Measurements from ENCODE around the gene TRMT44. TPM values are rescaled to one million over a fixed set of nuclear protein-coding genes. Genes with fewer than 3 reads are reported as not detected.
"Not testable (repeated sequence)": the region's sequence is repeated elsewhere in the genome, so short reads cannot be mapped to it uniquely, and the experiment has no call there.

The TRMT44 gene
- total RNA-seq, 1 experiment from 2014 or later, result 23.4 TPM

DNA sequence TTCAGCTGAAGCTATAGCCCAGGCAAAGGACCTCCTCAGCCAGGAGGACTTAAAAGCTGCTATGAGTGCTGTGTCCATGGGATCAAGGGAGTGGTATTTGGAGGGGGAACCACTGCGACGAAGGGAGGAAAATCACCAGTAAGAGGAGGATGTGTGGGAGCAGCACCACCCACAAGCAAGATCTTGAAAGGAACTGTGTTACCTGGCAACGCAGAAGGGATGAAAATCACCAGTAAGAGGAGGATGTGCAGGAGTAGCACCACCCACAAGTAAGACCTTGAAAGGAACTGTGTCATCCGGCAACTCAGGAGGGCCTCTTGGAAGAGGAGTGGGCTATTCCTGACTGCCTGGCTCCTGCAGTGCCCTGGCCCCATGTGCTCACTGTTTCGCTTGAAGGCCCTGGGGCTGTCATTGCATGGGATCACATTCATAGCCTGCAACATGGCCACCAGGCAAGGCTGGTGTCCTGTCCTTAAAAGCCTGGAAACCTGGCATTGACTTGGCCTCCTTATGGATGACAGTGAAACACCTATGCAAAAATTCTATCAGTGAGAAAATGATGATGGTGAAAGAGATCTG lies 48.3 kb downstream of the TRMT44 start:
- H3K27ac Mint-ChIP-seq (ENCODE audit: unreplicated experiment), result no peak overlapping the region
- ChIA-PET POLR2A (no interaction called here), CTCF (no interaction called here)
- H3K9me3 Mint-ChIP-seq (ENCODE audit: unreplicated experiment), result peaks cover 14% of the 10 kb centered on the region
- intact Hi-C loops (cut with micrococcal nuclease; ENCODE audit: unreplicated experiment), result no loop called here
- H3K9me3 ChIP-seq, result no peaks in the 10 kb centered on the region
- H3K4me3 ChIP-seq (ENCODE audit: low read depth, low read length), result no peak overlapping the region
- H3K27me3 Mint-ChIP-seq (ENCODE audit: insufficient read depth, unreplicated experiment), result no peaks in the 10 kb centered on the region
- H3K36me3 ChIP-seq (ENCODE audit: control insufficient read depth, insufficient read depth, low read length), result no peaks in the 10 kb centered on the region
- H3K4me1 Mint-ChIP-seq (ENCODE audit: low read depth, unreplicated experiment), result peaks cover 7% of the 10 kb centered on the region
- no peak overlapping the region for H3K4me3 Mint-ChIP-seq (ENCODE audit: unreplicated experiment)
- H3K27me3 ChIP-seq (replicated peaks; ENCODE audit: control insufficient read depth, insufficient read depth, low read length), result no peaks in the 10 kb centered on the region
- no peaks in the 10 kb centered on the region for H3K36me3 Mint-ChIP-seq (ENCODE audit: insufficient read depth, unreplicated experiment)
- TF ChIP-seq, protein P1, sequence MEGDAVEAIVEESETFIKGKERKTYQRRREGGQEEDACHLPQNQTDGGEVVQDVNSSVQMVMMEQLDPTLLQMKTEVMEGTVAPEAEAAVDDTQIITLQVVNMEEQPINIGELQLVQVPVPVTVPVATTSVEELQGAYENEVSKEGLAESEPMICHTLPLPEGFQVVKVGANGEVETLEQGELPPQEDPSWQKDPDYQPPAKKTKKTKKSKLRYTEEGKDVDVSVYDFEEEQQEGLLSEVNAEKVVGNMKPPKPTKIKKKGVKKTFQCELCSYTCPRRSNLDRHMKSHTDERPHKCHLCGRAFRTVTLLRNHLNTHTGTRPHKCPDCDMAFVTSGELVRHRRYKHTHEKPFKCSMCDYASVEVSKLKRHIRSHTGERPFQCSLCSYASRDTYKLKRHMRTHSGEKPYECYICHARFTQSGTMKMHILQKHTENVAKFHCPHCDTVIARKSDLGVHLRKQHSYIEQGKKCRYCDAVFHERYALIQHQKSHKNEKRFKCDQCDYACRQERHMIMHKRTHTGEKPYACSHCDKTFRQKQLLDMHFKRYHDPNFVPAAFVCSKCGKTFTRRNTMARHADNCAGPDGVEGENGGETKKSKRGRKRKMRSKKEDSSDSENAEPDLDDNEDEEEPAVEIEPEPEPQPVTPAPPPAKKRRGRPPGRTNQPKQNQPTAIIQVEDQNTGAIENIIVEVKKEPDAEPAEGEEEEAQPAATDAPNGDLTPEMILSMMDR (IDR thresholded peaks at IDR 0.05; ENCODE audit: insufficient read depth in 1 of 2, low read depth in 1 of 2, low read length in 1 of 2, severe bottlenecking in 1 of 2, unreplicated experiment in 1 of 2), result no peak
- DNase-seq, result no peak
- no peaks in the 10 kb centered on the region for H3K4me1 ChIP-seq
- no TSS peak for BruUV-seq (replicated peaks)

DNA sequence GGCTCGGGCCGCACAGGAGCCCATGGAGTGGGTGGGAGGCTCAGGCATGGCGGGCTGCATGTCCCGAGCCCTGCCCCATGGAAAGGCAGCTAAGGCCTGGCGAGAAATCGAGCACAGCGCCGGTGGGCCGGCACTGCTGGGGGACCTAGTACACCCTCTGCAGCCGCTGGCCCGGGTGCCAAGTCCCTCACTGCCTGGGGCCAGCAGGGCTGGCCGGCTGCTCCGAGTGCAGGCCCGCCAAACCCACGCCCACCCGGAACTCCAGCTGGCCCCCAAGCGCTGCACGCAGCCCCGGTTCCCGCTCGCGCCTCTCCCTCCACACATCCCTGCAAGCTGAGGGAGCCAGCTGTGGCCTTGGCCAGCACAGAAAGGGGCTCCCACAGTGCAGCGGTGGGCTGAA lies 50.9 kb downstream of the TRMT44 start:
- H3K4me1 ChIP-seq; H3K36me3 ChIP-seq (ENCODE audit: control insufficient read depth, insufficient read depth, low read length); intact Hi-C loops (cut with micrococcal nuclease; ENCODE audit: unreplicated experiment); CTCF ChIA-PET; H3K27ac Mint-ChIP-seq (ENCODE audit: unreplicated experiment); H3K9me3 ChIP-seq; H3K4me3 ChIP-seq (ENCODE audit: low read depth, low read length); DNase-seq; BruUV-seq (replicated peaks); H3K4me3 Mint-ChIP-seq (ENCODE audit: unreplicated experiment); H3K4me1 Mint-ChIP-seq (ENCODE audit: low read depth, unreplicated experiment); POLR2A ChIA-PET; H3K36me3 Mint-ChIP-seq (ENCODE audit: insufficient read depth, unreplicated experiment); H3K27me3 ChIP-seq (replicated peaks; ENCODE audit: control insufficient read depth, insufficient read depth, low read length); H3K27me3 Mint-ChIP-seq (ENCODE audit: insufficient read depth, unreplicated experiment): not testable (repeated sequence)
- peaks cover 14% of the 10 kb centered on the region for H3K9me3 Mint-ChIP-seq (ENCODE audit: unreplicated experiment)

DNA sequence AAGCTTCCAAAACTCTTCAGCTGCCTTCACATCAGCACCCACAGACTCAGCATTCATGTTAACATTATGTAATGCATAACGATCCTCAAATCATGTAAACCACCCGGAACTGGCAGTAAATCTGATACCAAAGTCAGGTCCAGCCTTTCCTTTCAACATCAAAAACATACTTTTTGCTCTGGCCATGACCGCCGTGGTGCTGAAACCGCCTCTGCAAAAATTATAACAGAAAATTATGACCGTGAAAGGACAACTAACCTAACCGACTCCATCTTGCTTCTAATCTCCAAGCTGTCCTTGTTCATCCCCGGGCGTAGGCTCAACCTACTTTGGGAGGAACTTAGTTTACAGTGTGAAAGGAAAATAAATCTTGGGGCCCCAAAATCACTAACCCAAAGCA lies 51.6 kb downstream of the TRMT44 start:
- no peaks in the 10 kb centered on the region for H3K36me3 Mint-ChIP-seq (ENCODE audit: insufficient read depth, unreplicated experiment)
- peaks cover 8% of the 10 kb centered on the region for H3K9me3 Mint-ChIP-seq (ENCODE audit: unreplicated experiment)
- H3K27me3 ChIP-seq (replicated peaks; ENCODE audit: control insufficient read depth, insufficient read depth, low read length), result no peaks in the 10 kb centered on the region
- POLR2A ChIA-PET, result no interaction called here
- H3K27me3 Mint-ChIP-seq (ENCODE audit: insufficient read depth, unreplicated experiment), result no peaks in the 10 kb centered on the region
- no peak overlapping the region for H3K27ac Mint-ChIP-seq (ENCODE audit: unreplicated experiment)
- no peaks in the 10 kb centered on the region for H3K36me3 ChIP-seq (ENCODE audit: control insufficient read depth, insufficient read depth, low read length)
- H3K4me3 ChIP-seq (ENCODE audit: low read depth, low read length), result no peak overlapping the region
- peaks cover under 1% of the 10 kb centered on the region for H3K4me1 Mint-ChIP-seq (ENCODE audit: low read depth, unreplicated experiment)
- TF ChIP-seq, protein P1 (IDR thresholded peaks at IDR 0.05; ENCODE audit: insufficient read depth in 1 of 2, low read depth in 1 of 2, low read length in 1 of 2, severe bottlenecking in 1 of 2, unreplicated experiment in 1 of 2), result no peak
- no peaks in the 10 kb centered on the region for H3K9me3 ChIP-seq
- no TSS peak for BruUV-seq (replicated peaks)
- H3K4me1 ChIP-seq, result no peaks in the 10 kb centered on the region
- CTCF ChIA-PET, result no interaction called here
- intact Hi-C loops (cut with micrococcal nuclease; ENCODE audit: unreplicated experiment), result no loop called here
- DNase-seq, result no peak
- no peak overlapping the region for H3K4me3 Mint-ChIP-seq (ENCODE audit: unreplicated experiment)

DNA sequence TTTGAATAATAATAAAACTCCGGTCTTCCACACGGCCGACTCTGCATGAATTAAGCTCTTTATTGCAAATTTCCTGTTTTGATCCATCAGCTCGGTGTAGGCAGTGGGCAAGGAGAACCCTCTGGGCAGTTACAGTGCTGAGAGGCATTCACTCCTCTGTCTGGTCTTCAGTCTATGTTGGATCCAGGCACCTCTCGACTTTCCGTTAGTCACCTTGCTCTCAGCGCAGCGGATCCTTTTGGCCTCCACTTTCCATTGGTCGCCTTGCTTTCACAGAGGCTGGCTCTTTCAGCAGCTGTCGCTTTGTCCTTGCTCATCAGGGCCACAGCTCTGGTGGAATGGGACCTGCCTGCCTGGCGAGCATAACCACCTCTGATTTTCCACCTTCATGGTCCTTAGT lies 52.9 kb downstream of the TRMT44 start:
- Mint-ChIP-seq H3K4me1 (ENCODE audit: low read depth, unreplicated experiment) (no peaks in the 10 kb centered on the region), H3K27ac (ENCODE audit: unreplicated experiment) (no peak overlapping the region), H3K36me3 (ENCODE audit: insufficient read depth, unreplicated experiment) (no peaks in the 10 kb centered on the region), H3K27me3 (ENCODE audit: insufficient read depth, unreplicated experiment) (no peaks in the 10 kb centered on the region), H3K4me3 (ENCODE audit: unreplicated experiment) (no peak overlapping the region), H3K9me3 (ENCODE audit: unreplicated experiment) (peaks cover 12% of the 10 kb centered on the region)
- no peak for DNase-seq
- POLR2A ChIA-PET, result no interaction called here
- BruUV-seq (replicated peaks), result no TSS peak
- intact Hi-C loops (cut with micrococcal nuclease; ENCODE audit: unreplicated experiment), result no loop called here
- Histone ChIP-seq H3K9me3 (no peaks in the 10 kb centered on the region), H3K27me3 (replicated peaks; ENCODE audit: control insufficient read depth, insufficient read depth, low read length) (no peaks in the 10 kb centered on the region), H3K4me1 (no peaks in the 10 kb centered on the region), H3K36me3 (ENCODE audit: control insufficient read depth, insufficient read depth, low read length) (no peaks in the 10 kb centered on the region), H3K4me3 (ENCODE audit: low read depth, low read length) (no peak overlapping the region)
- CTCF ChIA-PET, result no interaction called here
- TF ChIP-seq, protein P1 (IDR thresholded peaks at IDR 0.05; ENCODE audit: insufficient read depth in 1 of 2, low read depth in 1 of 2, low read length in 1 of 2, severe bottlenecking in 1 of 2, unreplicated experiment in 1 of 2), result no peak
